ENCODE data around the gene ADM5.
A peak's percentile ranks its signal among the peaks of the same experiment; 100 is the strongest.

The ADM5 gene

DNA sequence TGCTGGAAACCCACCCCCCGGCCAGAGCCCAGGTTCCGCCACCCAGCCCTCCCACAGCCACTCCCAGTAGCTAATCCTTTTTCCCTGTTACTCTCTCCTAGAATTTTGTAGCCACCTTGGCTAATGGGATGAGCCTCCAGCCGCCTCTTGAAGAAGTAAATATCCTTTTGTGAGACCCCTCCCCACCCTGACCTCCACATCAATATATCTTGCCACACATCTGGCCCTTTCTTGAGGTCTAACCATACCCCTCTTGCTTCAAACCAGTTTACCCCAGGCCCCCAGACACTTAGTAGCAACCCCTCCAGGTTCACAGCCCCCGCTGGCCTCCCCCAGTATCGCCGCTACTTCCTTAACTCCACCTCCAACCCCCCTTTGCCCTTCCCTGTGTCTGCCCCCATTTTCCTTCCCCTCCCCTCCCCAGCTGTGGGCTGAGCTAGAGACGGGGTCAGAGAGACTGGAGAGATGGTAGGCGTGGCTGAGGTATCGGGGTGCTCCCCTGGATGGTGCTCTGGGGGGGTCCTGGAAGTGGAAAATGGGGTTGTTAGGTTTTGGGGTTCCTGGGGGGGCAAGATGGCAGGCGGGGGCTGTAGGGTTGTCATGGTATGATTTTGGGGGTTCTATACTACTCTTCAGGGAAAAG is 9.5 kb upstream of the ADM5 start:
- Histone ChIP-seq H3K9me3 (ENCODE audit: control insufficient read depth, low read length) (no peaks in the 10 kb centered on the region), H3K36me3 (ENCODE audit: control insufficient read depth, insufficient read depth, low read length) (peaks cover 29% of the 10 kb centered on the region), H3K4me3 (ENCODE audit: insufficient read depth, low read depth, low read length, poor library complexity, severe bottlenecking) (no peak overlapping the region), H3K4me1 (ENCODE audit: control insufficient read depth, insufficient read depth, low read length, poor library complexity, severe bottlenecking) (peaks cover 28% of the 10 kb centered on the region), H3K27ac (ENCODE audit: insufficient read depth, low read length, poor library complexity, severe bottlenecking) (peak overlapping the region; percentile 60), H3K27me3 (replicated peaks; ENCODE audit: control insufficient read depth, insufficient read depth, low read length, poor library complexity, severe bottlenecking) (no peaks in the 10 kb centered on the region)
- DNase-seq, result no peak

DNA sequence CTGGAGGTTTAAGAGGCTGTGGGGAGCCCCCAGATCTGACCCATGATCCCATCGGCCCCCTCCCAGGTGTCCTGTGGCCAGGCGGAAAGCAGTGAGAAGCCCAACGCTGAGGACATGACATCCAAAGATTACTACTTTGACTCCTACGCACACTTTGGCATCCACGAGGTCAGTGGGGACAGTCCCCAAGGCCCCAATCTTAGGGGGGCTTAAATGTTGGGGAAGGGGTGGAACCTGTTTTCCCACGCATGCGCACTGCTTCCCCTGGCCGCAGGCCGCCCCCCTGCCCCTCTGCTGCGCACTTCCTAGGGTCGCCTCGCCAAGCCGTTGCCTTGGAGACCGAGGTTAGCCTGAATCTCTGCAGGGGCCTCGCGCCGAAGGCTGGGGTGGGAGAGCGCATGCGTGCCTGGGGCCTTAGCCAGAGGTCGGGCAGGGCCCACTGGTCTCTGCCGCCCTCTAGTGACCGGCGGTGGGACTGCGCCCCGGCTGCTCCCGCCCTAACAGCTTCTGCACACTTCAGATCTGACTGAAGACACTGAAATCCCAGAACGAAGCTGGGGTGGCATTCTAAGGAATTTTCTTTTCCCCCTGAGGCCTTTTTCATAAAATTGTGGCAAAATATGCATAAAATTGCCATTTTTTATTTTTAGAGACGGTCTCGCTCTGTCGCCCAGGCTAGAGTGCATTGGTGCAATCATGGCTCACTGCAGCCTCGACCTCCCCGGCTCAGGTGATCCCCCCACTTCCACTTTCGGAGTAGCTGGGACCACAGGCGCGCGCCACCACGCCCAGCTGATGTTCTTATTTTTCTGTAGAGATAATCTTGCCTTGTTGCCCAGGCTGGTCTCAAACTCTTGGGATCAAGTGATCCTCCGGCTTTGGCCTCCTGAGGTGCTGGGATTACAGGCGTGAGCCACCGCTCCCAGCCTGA is 8.7 kb upstream of the ADM5 start:
- Histone ChIP-seq H3K27ac (ENCODE audit: insufficient read depth, low read length, poor library complexity, severe bottlenecking) (peak overlapping the region; percentile 60), H3K27me3 (replicated peaks; ENCODE audit: control insufficient read depth, insufficient read depth, low read length, poor library complexity, severe bottlenecking) (no peaks in the 10 kb centered on the region), H3K4me1 (ENCODE audit: control insufficient read depth, insufficient read depth, low read length, poor library complexity, severe bottlenecking) (peaks cover 28% of the 10 kb centered on the region), H3K9me3 (ENCODE audit: control insufficient read depth, low read length) (no peaks in the 10 kb centered on the region), H3K4me3 (ENCODE audit: insufficient read depth, low read depth, low read length, poor library complexity, severe bottlenecking) (peak overlapping the region; percentile 13), H3K36me3 (ENCODE audit: control insufficient read depth, insufficient read depth, low read length) (peaks cover 37% of the 10 kb centered on the region)
- peak; percentile 82 to 88 (median 84) for DNase-seq

DNA sequence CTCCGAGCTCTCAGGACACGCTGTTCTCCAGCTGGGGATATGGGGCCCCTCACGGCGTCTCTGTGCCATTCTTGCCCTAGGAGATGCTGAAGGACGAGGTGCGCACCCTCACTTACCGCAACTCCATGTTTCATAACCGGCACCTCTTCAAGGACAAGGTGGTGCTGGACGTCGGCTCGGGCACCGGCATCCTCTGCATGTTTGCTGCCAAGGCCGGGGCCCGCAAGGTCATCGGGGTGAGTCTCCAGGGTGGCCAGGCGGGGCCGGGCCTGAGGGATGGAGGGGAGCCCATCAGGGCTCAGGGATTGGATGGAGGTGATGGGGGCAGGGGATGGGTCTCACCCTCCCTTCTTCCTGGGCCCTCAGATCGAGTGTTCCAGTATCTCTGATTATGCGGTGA is 7.6 kb upstream of the ADM5 start:
- Histone ChIP-seq H3K4me1 (ENCODE audit: control insufficient read depth, insufficient read depth, low read length, poor library complexity, severe bottlenecking) (peaks cover 28% of the 10 kb centered on the region), H3K4me3 (ENCODE audit: insufficient read depth, low read depth, low read length, poor library complexity, severe bottlenecking) (no peak overlapping the region), H3K27ac (ENCODE audit: insufficient read depth, low read length, poor library complexity, severe bottlenecking) (no peak overlapping the region), H3K27me3 (replicated peaks; ENCODE audit: control insufficient read depth, insufficient read depth, low read length, poor library complexity, severe bottlenecking) (no peaks in the 10 kb centered on the region), H3K9me3 (ENCODE audit: control insufficient read depth, low read length) (no peaks in the 10 kb centered on the region), H3K36me3 (ENCODE audit: control insufficient read depth, insufficient read depth, low read length) (peaks cover 45% of the 10 kb centered on the region)
- DNase-seq, result no peak

DNA sequence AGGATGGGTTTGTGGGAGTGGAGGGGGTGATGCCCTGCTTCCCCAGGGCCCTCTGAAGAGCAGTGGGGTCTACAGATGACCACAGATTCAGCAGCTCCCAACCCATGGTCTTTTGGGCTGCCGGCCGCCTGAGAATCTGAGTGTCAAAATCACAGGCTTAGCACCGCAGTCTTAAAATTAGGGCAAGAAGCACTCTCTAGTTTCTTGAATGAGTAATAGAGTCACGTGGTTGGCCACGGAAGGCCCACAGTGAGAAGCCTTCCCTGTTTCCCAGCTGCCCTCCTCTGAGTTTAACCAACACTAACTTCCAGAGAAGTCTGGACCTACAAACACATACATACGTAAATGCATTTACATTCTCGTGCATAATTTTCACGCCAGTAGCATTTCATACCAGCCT is 7.1 kb upstream of the ADM5 start:
- Histone ChIP-seq H3K27ac (ENCODE audit: insufficient read depth, low read length, poor library complexity, severe bottlenecking) (no peak overlapping the region), H3K9me3 (ENCODE audit: control insufficient read depth, low read length) (no peaks in the 10 kb centered on the region), H3K4me3 (ENCODE audit: insufficient read depth, low read depth, low read length, poor library complexity, severe bottlenecking) (no peak overlapping the region), H3K36me3 (ENCODE audit: control insufficient read depth, insufficient read depth, low read length) (peaks cover 49% of the 10 kb centered on the region), H3K4me1 (ENCODE audit: control insufficient read depth, insufficient read depth, low read length, poor library complexity, severe bottlenecking) (peaks cover 28% of the 10 kb centered on the region), H3K27me3 (replicated peaks; ENCODE audit: control insufficient read depth, insufficient read depth, low read length, poor library complexity, severe bottlenecking) (no peaks in the 10 kb centered on the region)
- DNase-seq, result no peak

DNA sequence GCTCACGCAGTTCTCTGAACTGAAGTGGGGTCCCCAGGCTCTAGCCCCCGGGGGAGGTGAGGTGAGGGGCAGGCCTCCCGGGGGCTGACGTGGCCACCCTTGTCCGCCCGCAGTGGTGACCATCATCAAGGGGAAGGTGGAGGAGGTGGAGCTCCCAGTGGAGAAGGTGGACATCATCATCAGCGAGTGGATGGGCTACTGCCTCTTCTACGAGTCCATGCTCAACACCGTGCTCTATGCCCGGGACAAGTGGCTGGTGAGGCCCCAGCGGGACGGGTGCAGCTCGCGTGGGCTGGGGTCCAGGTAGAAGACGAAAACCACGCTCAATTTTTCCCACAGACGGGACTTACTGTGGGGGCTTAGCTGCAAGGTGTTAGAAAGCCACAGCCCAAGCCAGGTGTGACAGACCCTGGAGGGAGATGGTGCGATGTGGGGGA is 5.6 kb upstream of the ADM5 start:
- Histone ChIP-seq H3K9me3 (ENCODE audit: control insufficient read depth, low read length) (no peaks in the 10 kb centered on the region), H3K4me1 (ENCODE audit: control insufficient read depth, insufficient read depth, low read length, poor library complexity, severe bottlenecking) (peaks cover 16% of the 10 kb centered on the region), H3K4me3 (ENCODE audit: insufficient read depth, low read depth, low read length, poor library complexity, severe bottlenecking) (no peak overlapping the region), H3K36me3 (ENCODE audit: control insufficient read depth, insufficient read depth, low read length) (peaks cover 54% of the 10 kb centered on the region), H3K27me3 (replicated peaks; ENCODE audit: control insufficient read depth, insufficient read depth, low read length, poor library complexity, severe bottlenecking) (no peaks in the 10 kb centered on the region), H3K27ac (ENCODE audit: insufficient read depth, low read length, poor library complexity, severe bottlenecking) (no peak overlapping the region)
- no peak for DNase-seq

DNA sequence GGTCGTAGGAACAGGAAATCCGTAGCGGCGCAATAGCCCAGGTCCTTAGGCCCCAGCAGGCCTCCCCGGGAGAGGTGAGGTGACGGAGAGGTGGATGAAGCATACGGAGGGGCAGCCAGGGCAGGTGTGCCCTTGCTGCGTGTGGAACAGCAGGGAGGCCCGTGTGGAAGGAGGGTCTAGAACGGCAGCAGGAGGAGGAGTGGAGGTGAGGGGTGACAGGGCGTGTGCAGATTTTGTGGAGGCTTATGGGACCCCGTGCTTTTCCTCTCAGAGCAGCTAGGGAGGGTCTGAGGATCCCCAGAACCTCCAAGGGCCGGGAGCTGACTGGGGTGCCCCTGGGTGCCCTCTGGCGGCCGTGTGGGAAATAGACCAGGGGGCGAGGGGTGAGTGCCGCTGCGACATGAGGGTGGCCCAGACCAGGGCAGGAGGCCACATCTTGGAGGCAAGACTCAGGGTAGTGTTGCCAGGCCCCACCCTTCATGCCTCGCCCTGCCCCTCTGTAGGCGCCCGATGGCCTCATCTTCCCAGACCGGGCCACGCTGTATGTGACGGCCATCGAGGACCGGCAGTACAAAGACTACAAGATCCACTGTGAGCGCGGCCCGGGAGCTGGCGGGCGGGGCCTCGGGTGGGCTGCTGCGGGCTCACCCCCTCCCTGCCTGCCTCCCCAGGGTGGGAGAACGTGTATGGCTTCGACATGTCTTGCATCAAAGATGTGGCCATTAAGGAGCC is 5.0 kb upstream of the ADM5 start:
- H3K4me1 ChIP-seq (ENCODE audit: control insufficient read depth, insufficient read depth, low read length, poor library complexity, severe bottlenecking), result peaks cover 16% of the 10 kb centered on the region
- peaks cover 54% of the 10 kb centered on the region for H3K36me3 ChIP-seq (ENCODE audit: control insufficient read depth, insufficient read depth, low read length)
- no peak for DNase-seq

DNA sequence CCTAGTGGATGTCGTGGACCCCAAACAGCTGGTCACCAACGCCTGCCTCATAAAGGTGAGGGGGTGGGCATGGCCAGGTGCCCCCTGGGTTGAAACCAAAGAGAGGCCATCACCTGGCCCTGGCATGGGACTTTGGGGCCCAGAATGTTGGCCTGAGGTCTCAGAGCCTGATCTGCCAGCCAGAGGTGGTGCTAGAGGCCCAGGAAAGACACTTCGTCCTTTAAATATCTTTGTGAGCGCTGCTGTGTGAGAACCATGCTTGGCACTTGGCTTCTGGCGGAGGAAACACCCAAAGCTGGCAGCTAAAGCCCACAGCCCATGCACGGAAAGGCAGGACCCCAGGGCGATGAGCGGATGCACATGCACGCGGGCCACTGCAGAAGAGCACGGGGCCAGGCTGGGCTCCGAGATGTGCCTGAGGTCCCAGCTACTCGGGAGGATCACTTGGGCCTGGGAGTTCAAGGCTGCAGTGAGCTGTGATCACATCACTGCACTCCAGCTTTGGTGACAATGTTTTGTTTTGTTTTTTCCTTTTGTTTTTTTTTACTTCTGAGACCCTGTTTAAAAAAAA is 4.3 kb upstream of the ADM5 start:
- DNase-seq, result no peak
- Histone ChIP-seq H3K4me1 (ENCODE audit: control insufficient read depth, insufficient read depth, low read length, poor library complexity, severe bottlenecking) (peaks cover 17% of the 10 kb centered on the region), H3K36me3 (ENCODE audit: control insufficient read depth, insufficient read depth, low read length) (peaks cover 54% of the 10 kb centered on the region), H3K27ac (ENCODE audit: insufficient read depth, low read length, poor library complexity, severe bottlenecking) (no peak overlapping the region), H3K27me3 (replicated peaks; ENCODE audit: control insufficient read depth, insufficient read depth, low read length, poor library complexity, severe bottlenecking) (no peaks in the 10 kb centered on the region), H3K4me3 (ENCODE audit: insufficient read depth, low read depth, low read length, poor library complexity, severe bottlenecking) (no peak overlapping the region), H3K9me3 (ENCODE audit: control insufficient read depth, low read length) (no peaks in the 10 kb centered on the region)

More for the DNA sequence above, 5.0 kb upstream of the ADM5 start:
- Histone ChIP-seq H3K4me3 (ENCODE audit: insufficient read depth, low read depth, low read length, poor library complexity, severe bottlenecking) (no peak overlapping the region), H3K27ac (ENCODE audit: insufficient read depth, low read length, poor library complexity, severe bottlenecking) (no peak overlapping the region), H3K27me3 (replicated peaks; ENCODE audit: control insufficient read depth, insufficient read depth, low read length, poor library complexity, severe bottlenecking) (no peaks in the 10 kb centered on the region), H3K9me3 (ENCODE audit: control insufficient read depth, low read length) (no peaks in the 10 kb centered on the region)

DNA sequence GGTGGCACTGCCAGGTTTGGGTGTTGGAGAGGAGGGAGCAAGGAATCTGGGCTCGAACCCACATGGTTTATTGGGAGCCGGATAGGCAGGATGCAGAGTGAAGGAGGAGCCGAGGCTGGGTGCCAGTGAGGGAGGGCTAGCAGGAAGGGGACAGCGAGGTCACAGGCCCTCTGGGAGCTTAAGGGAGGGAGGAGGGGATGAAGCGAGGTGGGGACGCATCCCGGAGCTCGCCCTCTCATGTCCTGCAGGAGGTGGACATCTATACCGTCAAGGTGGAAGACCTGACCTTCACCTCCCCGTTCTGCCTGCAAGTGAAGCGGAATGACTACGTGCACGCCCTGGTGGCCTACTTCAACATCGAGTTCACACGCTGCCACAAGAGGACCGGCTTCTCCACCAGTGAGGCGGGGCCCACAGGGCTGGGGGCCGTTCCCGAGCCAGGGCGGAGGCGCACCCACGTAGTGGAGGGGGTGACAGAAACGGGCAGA is 3.5 kb upstream of the ADM5 start:
- H3K27ac ChIP-seq (ENCODE audit: insufficient read depth, low read length, poor library complexity, severe bottlenecking), result no peak overlapping the region
- no peak for DNase-seq
- peaks cover 4% of the 10 kb centered on the region for H3K27me3 ChIP-seq (replicated peaks; ENCODE audit: control insufficient read depth, insufficient read depth, low read length, poor library complexity, severe bottlenecking)
- no peak overlapping the region for H3K4me3 ChIP-seq (ENCODE audit: insufficient read depth, low read depth, low read length, poor library complexity, severe bottlenecking)
- no peaks in the 10 kb centered on the region for H3K9me3 ChIP-seq (ENCODE audit: control insufficient read depth, low read length)
- H3K36me3 ChIP-seq (ENCODE audit: control insufficient read depth, insufficient read depth, low read length), result peaks cover 54% of the 10 kb centered on the region
- H3K4me1 ChIP-seq (ENCODE audit: control insufficient read depth, insufficient read depth, low read length, poor library complexity, severe bottlenecking), result peaks cover 18% of the 10 kb centered on the region

DNA sequence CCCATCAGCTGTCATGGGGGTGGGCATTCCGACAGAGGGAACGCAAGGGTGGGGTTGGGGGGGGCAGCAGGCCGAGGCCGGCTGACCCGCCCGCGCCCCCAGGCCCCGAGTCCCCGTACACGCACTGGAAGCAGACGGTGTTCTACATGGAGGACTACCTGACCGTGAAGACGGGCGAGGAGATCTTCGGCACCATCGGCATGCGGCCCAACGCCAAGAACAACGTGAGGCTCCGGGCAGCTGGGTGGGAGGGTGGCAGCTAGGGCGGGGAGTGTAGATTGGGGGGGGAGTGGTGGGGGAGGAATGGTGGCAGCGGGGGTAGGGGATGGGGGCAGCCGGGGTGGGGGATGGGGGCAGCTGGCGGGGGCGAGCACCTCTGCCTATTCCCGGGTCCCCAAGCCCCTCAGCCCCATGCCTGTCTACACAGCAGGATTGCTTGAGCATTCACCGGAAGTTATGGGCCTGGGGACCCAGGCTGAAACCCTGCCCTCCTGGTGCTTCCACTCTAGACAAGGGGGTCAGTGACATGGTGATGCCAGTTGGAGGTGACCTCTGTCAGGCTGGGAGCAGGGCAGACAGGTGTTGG is 2.8 kb upstream of the ADM5 start:
- no peak overlapping the region for H3K4me3 ChIP-seq (ENCODE audit: insufficient read depth, low read depth, low read length, poor library complexity, severe bottlenecking)
- no peaks in the 10 kb centered on the region for H3K9me3 ChIP-seq (ENCODE audit: control insufficient read depth, low read length)
- no peak overlapping the region for H3K27ac ChIP-seq (ENCODE audit: insufficient read depth, low read length, poor library complexity, severe bottlenecking)
- H3K27me3 ChIP-seq (replicated peaks; ENCODE audit: control insufficient read depth, insufficient read depth, low read length, poor library complexity, severe bottlenecking), result peaks cover 8% of the 10 kb centered on the region
- peaks cover 54% of the 10 kb centered on the region for H3K36me3 ChIP-seq (ENCODE audit: control insufficient read depth, insufficient read depth, low read length)
- DNase-seq, result no peak
- H3K4me1 ChIP-seq (ENCODE audit: control insufficient read depth, insufficient read depth, low read length, poor library complexity, severe bottlenecking), result peaks cover 24% of the 10 kb centered on the region
